K562 (cell line): ENCODE measurements around the gene KRT36. TPM values are rescaled to one million over a fixed set of nuclear protein-coding genes. Genes with fewer than 3 reads are reported as not detected.

Source experiments
- ATAC-seq: fragments of 200-7000 bp; cut with Tn5 transposase; 3 replicates; pipeline ENCODE4 v1.9.1; 2020; ENCODE audit warnings: moderate library complexity
- BruUV-seq: library from RNA; stranded (reverse); fragments of 400-500 nt; replicated peaks from 2 replicates; lab custom pipeline; 2021; lab: Mats Ljungman, UMichigan
- CTCF ChIA-PET: fragments of 300-600 bp; formaldehyde crosslinking; extraction: SDS; loops from one replicate; lab custom pipeline; 2021; ENCODE audit warnings: low intra/inter-chr PET ratio; lab: Yijun Ruan, JAX
- POLR2A ChIA-PET: fragments of 300-600, 350-650 bp; sonication (Branson Sonifier 250); formaldehyde crosslinking; extraction: SDS; loops from one replicate; lab custom pipeline; 2021; ENCODE audit warnings: antibody characterized with exemption, inconsistent platforms; lab: Yijun Ruan, JAX
- DNase-seq, 4 experiments: peaks; one replicate each; pipeline versions ENCODE4 v3.0.0 to v3.0.0-alpha.2; 2011 to 2018; ENCODE audit warnings: low spot score in 3 of 4, mixed read lengths in 3 of 4; ENCODE audit errors: extremely low read depth in 1 of 4
- FAIRE-seq: peaks from 2 replicates; lab custom pipeline; 2011; peaks lifted over from hg19 to GRCh38; lab: Jason Lieb, UNC
- H2AFZ ChIP-seq: 2 replicates; pipeline ENCODE4 v1.6.0; 2011; ENCODE audit warnings: low read depth, low read length, control low read depth, inconsistent platforms
- H3K27ac ChIP-seq: fragments of 200-600 bp; 3 replicates; pipeline ENCODE4 v1.8.0; 2011; ENCODE audit warnings: low read depth, mild to moderate bottlenecking, control low read depth, inconsistent platforms, low read length, moderate library complexity, mixed read lengths; ENCODE audit errors: extremely low read depth
- H3K27me3 ChIP-seq, 2 experiments: fragments of 300-600 bp in 1 of 2; 2 replicates in 1 of 2; 3 replicates in 1 of 2; pipeline versions ENCODE4 v1.6.0 to v1.8.0; 2011; ENCODE audit warnings: inconsistent platforms in 2 of 2, low read length in 2 of 2, mild to moderate bottlenecking in 1 of 2, mixed read lengths in 1 of 2, moderate library complexity in 1 of 2; ENCODE audit not compliant: control insufficient read depth in 2 of 2, insufficient read depth in 2 of 2
- H3K36me3 ChIP-seq: fragments of 300-600 bp; 3 replicates; pipeline ENCODE4 v1.8.0; 2011; ENCODE audit warnings: mild to moderate bottlenecking, low read length, inconsistent platforms; ENCODE audit not compliant: control insufficient read depth, insufficient read depth
- H3K4me1 ChIP-seq, 2 experiments: fragments of 200-600 bp in 1 of 2; replicated peaks in 1 of 2; 2 replicates in 1 of 2; 3 replicates in 1 of 2; pipeline versions ENCODE4 v1.5.1 to v1.8.0; 2011; ENCODE audit warnings: inconsistent platforms in 2 of 2, low read length in 2 of 2, mild to moderate bottlenecking in 1 of 2, mixed read lengths in 1 of 2, moderate library complexity in 1 of 2; ENCODE audit not compliant: control insufficient read depth in 2 of 2, insufficient read depth in 2 of 2
- H3K4me2 ChIP-seq: 2 replicates; pipeline ENCODE4 v1.6.1; 2011; ENCODE audit warnings: low read length, control low read depth, inconsistent platforms, mixed read lengths; ENCODE audit not compliant: insufficient read depth
- H3K4me3 ChIP-seq: fragments of 200-600 bp; sonication (generic), shearing (Covaris generic); 2 replicates; pipeline ENCODE4 v1.5.1; 2016; ENCODE audit warnings: control low read depth, inconsistent platforms
- H3K79me2 ChIP-seq: fragments of 200-600 bp; 3 replicates; pipeline ENCODE4 v1.8.0; 2011; ENCODE audit warnings: low read length, inconsistent platforms; ENCODE audit not compliant: control insufficient read depth, insufficient read depth
- H3K9ac ChIP-seq, 2 experiments: 2 replicates each; pipeline versions ENCODE4 v1.6.0 to v1.6.1; 2011; ENCODE audit warnings: low read depth in 2 of 2, low read length in 2 of 2, control low read depth in 1 of 2, inconsistent platforms in 1 of 2, mild to moderate bottlenecking in 1 of 2, mixed read lengths in 1 of 2; ENCODE audit not compliant: insufficient read depth in 1 of 2
- H3K9me1 ChIP-seq: one replicate; pipeline ENCODE4 v1.6.0; 2011; ENCODE audit warnings: inconsistent platforms, mild to moderate bottlenecking, low read length, moderate library complexity; ENCODE audit not compliant: control insufficient read depth, insufficient read depth
- H3K9me3 ChIP-seq: replicated peaks from 2 replicates; pipeline ENCODE4 v1.5.1; 2011; ENCODE audit warnings: low read depth, low read length, inconsistent platforms; ENCODE audit not compliant: control insufficient read depth, insufficient read depth
- H4K20me1 ChIP-seq: replicated peaks from 2 replicates; pipeline ENCODE4 v1.6.1; 2011; ENCODE audit warnings: low read length, inconsistent platforms, mixed read lengths; ENCODE audit not compliant: control insufficient read depth, insufficient read depth
- E2F6 ChIP-seq, 2 experiments: IDR thresholded peaks; 2 replicates each; pipeline ENCODE4 v1.6.1; 2011; ENCODE audit warnings: borderline replicate concordance in 1 of 2, control low read depth in 1 of 2, low read depth in 1 of 2, low read length in 1 of 2, mild to moderate bottlenecking in 1 of 2, mixed read lengths in 1 of 2, moderate library complexity in 1 of 2; ENCODE audit not compliant: insufficient read depth in 1 of 2, insufficient read length in 1 of 2, poor library complexity in 1 of 2, severe bottlenecking in 1 of 2; ENCODE audit errors: extremely low read depth in 1 of 2
- MGA ChIP-seq: fragments of 450-650 bp; IDR thresholded peaks from 2 replicates; pipeline ENCODE4 v1.6.1; 2016; ENCODE audit warnings: mild to moderate bottlenecking, moderate library complexity
- NCOA1 ChIP-seq: fragments of 450-650 bp; IDR thresholded peaks from 2 replicates; pipeline ENCODE4 v1.6.1; 2016; ENCODE audit warnings: low read depth
- NR2F6 ChIP-seq: fragments of 450-650 bp; formaldehyde crosslinking; IDR thresholded peaks from 2 replicates; pipeline ENCODE4 v1.4.0; 2020; ENCODE audit warnings: mild to moderate bottlenecking
- SNIP1 ChIP-seq: fragments of 450-650 bp; IDR thresholded peaks from 2 replicates; pipeline ENCODE4 v1.7.1; 2017; ENCODE audit warnings: low read depth, mild to moderate bottlenecking
- ZNF23 ChIP-seq: fragments of 250-450 bp; sonication (Bioruptor Pico); IDR thresholded peaks from 2 replicates; pipeline ENCODE4 v1.4.0; 2020; ENCODE audit warnings: mild to moderate bottlenecking
- WGBS: fragments of 100-300 bp; shearing (Covaris generic); methylation state at CpG from one replicate; pipeline ENCODE4 v1.1.6; 2016; ENCODE audit warnings: low coverage, mixed read lengths; ENCODE audit not compliant: insufficient coverage; ENCODE audit errors: missing lambda C conversion rate; 5-methylcytosine and 5-hydroxymethylcytosine counted together
- in situ Hi-C: fragments of 300-500 bp; cut with MboI; formaldehyde crosslinking; loops from 4 replicates; pipeline ENCODE4 v1.15.0; 2018; ENCODE audit warnings: inconsistent platforms, mixed read lengths
- intact Hi-C: fragments of 100-400 bp; cut with micrococcal nuclease; formaldehyde crosslinking; loops from 2 replicates; pipeline ENCODE4 v1.14.2; 2022
- polyA plus RNA-seq, 8 experiments: library from polyadenylated mRNA; depleted of rRNA in 4 of 8; stranded (reverse) in 5 of 8; unstranded in 3 of 8; fragments of >200 nt; fragmentation: Nextera tagmentation in 2 of 8; fragmentation: Illumina TruSeq in 1 of 8; extraction: Ambion mirVana in 2 of 8; extraction: Trizol in 1 of 8; gene quantifications; 2 replicates each; pipeline versions ENCODE4 v1.2.1 to v1.2.3, GENCODE V29; 2011 to 2014; ENCODE audit warnings: inconsistent platforms in 1 of 8, missing spikeins in 1 of 8
- total RNA-seq, 7 experiments: library from RNA; depleted of rRNA in 6 of 7; stranded (reverse); fragments of >200 nt in 6 of 7; fragmentation: Illumina TruSeq in 2 of 7; extraction: Trizol in 2 of 7; gene quantifications; 2 replicates each; pipeline versions ENCODE4 v1.2.1 to v1.2.3, GENCODE V29; 2011 to 2021; ENCODE audit warnings: low replicate concordance in 1 of 7
- TF ChIP-seq, protein P1 (sequence below), 3 experiments: IDR thresholded peaks in 2 of 3; conservative IDR thresholded peaks in 1 of 3; 2 replicates each; pipeline ENCODE4 v1.5.1; 2011 to 2012; ENCODE audit warnings: low read length in 3 of 3, mild to moderate bottlenecking in 3 of 3, control low read depth in 2 of 3, improper control_type of control experiment in 1 of 3, inconsistent platforms in 1 of 3, low read depth in 1 of 3, mixed read lengths in 1 of 3, moderate library complexity in 1 of 3; ENCODE audit not compliant: insufficient read depth in 2 of 3

The KRT36 gene
- total and polyA plus RNA-seq, 9 of the 15 experiments (the other 6 are each of a cell fraction or from before 2014, with no cell fraction given) = 0.04 TPM; not detected in 8

GRCh38 chr17:41483531-41483930 lies 6.2 kb downstream of the KRT36 start:
- Histone ChIP-seq H3K9me1 (no peaks in the 10 kb centered on the region), H3K4me1 (peaks cover 9 to 19% of the 10 kb centered on the region in 2 experiments; a peak in 4 of 5 replicates), H3K4me3 (no peak overlapping the region), H4K20me1 (peaks cover 12% of the 10 kb centered on the region), H3K9ac (no peak overlapping the region), H3K36me3 (no peaks in the 10 kb centered on the region), H3K27ac (no peak overlapping the region), H3K4me2 (no peak overlapping the region), H3K79me2 (no peaks in the 10 kb centered on the region), H3K9me3 (no peaks in the 10 kb centered on the region), H3K27me3 (peaks cover 10 to 49% of the 10 kb centered on the region in 2 experiments; a peak in 4 of 5 replicates), H2AFZ (no peak overlapping the region)
- FAIRE-seq (no peak), ATAC-seq (no peak), DNase-seq (no peak)
- 13% methylated on average over 9 of the region's 9 CpGs for WGBS
- in situ Hi-C loops = no loop called here
- POLR2A ChIA-PET = interaction anchor here (2.3 kb wide), 1 partner anchor 66 kb away, joined by 6 read pairs; no protein-coding TSS in a partner anchor
- BruUV-seq = no TSS peak
- CTCF ChIA-PET = interaction anchor here (0.8 kb wide), 1 partner anchor 65 kb away, joined by 3 read pairs; no protein-coding TSS in a partner anchor
- intact Hi-C loops = loop anchor here (10.0 kb wide), 1 partner anchor 181 kb away; no protein-coding TSS in a partner anchor
- TF ChIP-seq, protein P1, sequence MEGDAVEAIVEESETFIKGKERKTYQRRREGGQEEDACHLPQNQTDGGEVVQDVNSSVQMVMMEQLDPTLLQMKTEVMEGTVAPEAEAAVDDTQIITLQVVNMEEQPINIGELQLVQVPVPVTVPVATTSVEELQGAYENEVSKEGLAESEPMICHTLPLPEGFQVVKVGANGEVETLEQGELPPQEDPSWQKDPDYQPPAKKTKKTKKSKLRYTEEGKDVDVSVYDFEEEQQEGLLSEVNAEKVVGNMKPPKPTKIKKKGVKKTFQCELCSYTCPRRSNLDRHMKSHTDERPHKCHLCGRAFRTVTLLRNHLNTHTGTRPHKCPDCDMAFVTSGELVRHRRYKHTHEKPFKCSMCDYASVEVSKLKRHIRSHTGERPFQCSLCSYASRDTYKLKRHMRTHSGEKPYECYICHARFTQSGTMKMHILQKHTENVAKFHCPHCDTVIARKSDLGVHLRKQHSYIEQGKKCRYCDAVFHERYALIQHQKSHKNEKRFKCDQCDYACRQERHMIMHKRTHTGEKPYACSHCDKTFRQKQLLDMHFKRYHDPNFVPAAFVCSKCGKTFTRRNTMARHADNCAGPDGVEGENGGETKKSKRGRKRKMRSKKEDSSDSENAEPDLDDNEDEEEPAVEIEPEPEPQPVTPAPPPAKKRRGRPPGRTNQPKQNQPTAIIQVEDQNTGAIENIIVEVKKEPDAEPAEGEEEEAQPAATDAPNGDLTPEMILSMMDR (IDR thresholded peaks at IDR 0.05 in 2 of 3, conservative IDR thresholded peaks at IDR 0.05 in 1 of 3; ENCODE audit: insufficient read depth in 2 of 3, low read depth in 1 of 3, low read length in 3 of 3) = no peak
- TF ChIP-seq SNIP1 = no peak
- no peak for TF ChIP-seq MGA
- no peak for TF ChIP-seq E2F6 (IDR thresholded peaks at IDR 0.05; ENCODE audit: borderline replicate concordance in 1 of 2, extremely low read depth in 1 of 2, insufficient read depth in 1 of 2, insufficient read length in 1 of 2, low read depth in 1 of 2, low read length in 1 of 2, poor library complexity in 1 of 2, severe bottlenecking in 1 of 2)
- no peak for TF ChIP-seq ZNF23
- TF ChIP-seq NCOA1 = no peak
- TF ChIP-seq NR2F6 (CRISPR knock-in tag) = no peak
